Trophoblast cell (in vitro differentiated cells and primary cell): Measurements from ENCODE around the gene ELAC2.

ENCODE experiments used
- DNase-seq, 2 donors: peaks; one replicate each; pipeline ENCODE4 v3.0.0-alpha.2; 2016
- H2AFZ ChIP-seq: 2 replicates; pipeline ENCODE4 v1.6.1; 2013; ENCODE audit warnings: low read length, moderate library complexity, mild to moderate bottlenecking; ENCODE audit not compliant: insufficient read depth, poor library complexity
- H2AK5ac ChIP-seq: 2 replicates; pipeline ENCODE4 v1.6.1; 2013; ENCODE audit warnings: mild to moderate bottlenecking, low read length
- H2BK120ac ChIP-seq: 2 replicates; pipeline ENCODE4 v1.6.1; 2013; ENCODE audit warnings: low read length, mild to moderate bottlenecking, moderate library complexity; ENCODE audit not compliant: insufficient read depth, poor library complexity
- H2BK12ac ChIP-seq: 2 replicates; pipeline ENCODE4 v1.6.1; 2013; ENCODE audit warnings: mild to moderate bottlenecking, low read length, moderate library complexity
- H2BK5ac ChIP-seq: 2 replicates; pipeline ENCODE4 v1.6.1; 2013; ENCODE audit warnings: low read length, low read depth, moderate library complexity, mild to moderate bottlenecking; ENCODE audit not compliant: poor library complexity
- H3K14ac ChIP-seq: 2 replicates; pipeline ENCODE4 v1.6.1; 2013; ENCODE audit warnings: mild to moderate bottlenecking, low read length
- H3K18ac ChIP-seq: 2 replicates; pipeline ENCODE4 v1.6.1; 2013; ENCODE audit warnings: mild to moderate bottlenecking, low read length
- H3K23ac ChIP-seq: 2 replicates; pipeline ENCODE4 v1.6.1; 2013; ENCODE audit warnings: low read length
- H3K27ac ChIP-seq: 2 replicates; pipeline ENCODE4 v1.5.1; 2013; ENCODE audit warnings: low read depth, mild to moderate bottlenecking, inconsistent platforms, low read length, moderate library complexity
- H3K27me3 ChIP-seq: 2 replicates; pipeline ENCODE4 v1.6.1; 2013; ENCODE audit warnings: inconsistent platforms, mild to moderate bottlenecking, low read length, moderate library complexity; ENCODE audit not compliant: insufficient read depth
- H3K36me3 ChIP-seq, 2 experiments: 1 replicate in 1 of 2; 2 replicates in 1 of 2; pipeline ENCODE4 v1.6.1; 2013; ENCODE audit warnings: low read length in 2 of 2, mild to moderate bottlenecking in 2 of 2, moderate library complexity in 1 of 2; ENCODE audit not compliant: insufficient read depth in 2 of 2, control insufficient read depth in 1 of 2
- H3K4ac ChIP-seq: 2 replicates; pipeline ENCODE4 v1.6.1; 2013; ENCODE audit warnings: low read depth, mild to moderate bottlenecking, low read length, moderate library complexity
- H3K4me1 ChIP-seq, 2 experiments: 1 replicate in 1 of 2; 2 replicates in 1 of 2; pipeline ENCODE4 v1.6.1; 2013; ENCODE audit warnings: low read length in 2 of 2, mild to moderate bottlenecking in 2 of 2, moderate library complexity in 1 of 2; ENCODE audit not compliant: insufficient read depth in 2 of 2, control insufficient read depth in 1 of 2
- H3K4me2 ChIP-seq: 2 replicates; pipeline ENCODE4 v1.6.1; 2013; ENCODE audit warnings: inconsistent platforms, mild to moderate bottlenecking, low read length, moderate library complexity
- H3K4me3 ChIP-seq: 2 replicates; pipeline ENCODE4 v1.5.1; 2013; ENCODE audit warnings: mild to moderate bottlenecking, low read depth, low read length, inconsistent platforms
- H3K79me1 ChIP-seq: one replicate; pipeline ENCODE4 v1.6.1; 2013; ENCODE audit warnings: low read length
- H3K79me2 ChIP-seq: 2 replicates; pipeline ENCODE4 v1.6.1; 2013; ENCODE audit warnings: low read length, mild to moderate bottlenecking; ENCODE audit not compliant: control insufficient read depth, insufficient read depth, poor library complexity
- H3K9ac ChIP-seq: 2 replicates; pipeline ENCODE4 v1.6.1; 2013; ENCODE audit warnings: mild to moderate bottlenecking, low read length
- H3K9me3 ChIP-seq: 2 replicates; pipeline ENCODE4 v1.6.1; 2013; ENCODE audit warnings: low read depth, mild to moderate bottlenecking, control low read depth, inconsistent platforms, low read length; ENCODE audit not compliant: insufficient read depth
- H4K12ac ChIP-seq: 2 replicates; pipeline ENCODE4 v1.6.1; 2013; ENCODE audit warnings: low read depth, mild to moderate bottlenecking, low read length, moderate library complexity
- H4K8ac ChIP-seq: 2 replicates; pipeline ENCODE4 v1.6.1; 2013; ENCODE audit warnings: low read depth, mild to moderate bottlenecking, low read length, moderate library complexity
- H4K91ac ChIP-seq: one replicate; pipeline ENCODE4 v1.6.1; 2013; ENCODE audit warnings: low read depth, mild to moderate bottlenecking, low read length, moderate library complexity
- WGBS: extraction: QIAGEN DNeasy Blood & Tissue Kit; methylation state at CpG from one replicate; pipeline ENCODE4 v1.1.7; 2013; ENCODE audit warnings: missing lambda C conversion rate; ENCODE audit not compliant: insufficient read length, insufficient coverage; ENCODE audit errors: extremely low coverage; 5-methylcytosine and 5-hydroxymethylcytosine counted together

ELAC2 gene

GRCh38 chr17:13038931-13039665, 21.3 kb upstream of the ELAC2 start:
- Histone ChIP-seq H2BK120ac (no peak overlapping the region), H3K23ac (no peak overlapping the region), H3K9me3 (peaks cover 2% of the 10 kb centered on the region), H2AFZ (no peak overlapping the region), H3K79me2 (no peaks in the 10 kb centered on the region), H3K4ac (no peak overlapping the region), H4K91ac (no peak overlapping the region), H4K8ac (no peak overlapping the region), H3K4me3 (no peak overlapping the region), H3K4me2 (no peak overlapping the region), H3K79me1 (no peaks in the 10 kb centered on the region), H4K12ac (no peak overlapping the region), H3K27me3 (no peaks in the 10 kb centered on the region), H3K27ac (no peak overlapping the region), H3K14ac (no peak overlapping the region), H3K36me3 (no peaks in the 10 kb centered on the region), H2AK5ac (no peak overlapping the region), H2BK5ac (no peak overlapping the region), H3K9ac (no peak overlapping the region), H3K18ac (no peak overlapping the region), H3K4me1 (no peaks in the 10 kb centered on the region), H2BK12ac (no peak overlapping the region)
- WGBS: no CpG with 5 or more reads among the region's 4 CpGs
- DNase-seq: no peak

GRCh38 chr17:13036751-13037150, 18.9 kb upstream of the ELAC2 start:
- H3K9me3 ChIP-seq: peaks cover 2% of the 10 kb centered on the region
- H2AK5ac ChIP-seq: no peak overlapping the region
- no peaks in the 10 kb centered on the region for H3K27me3 ChIP-seq
- H3K14ac ChIP-seq: no peak overlapping the region
- no peak overlapping the region for H3K18ac ChIP-seq
- no peak overlapping the region for H4K91ac ChIP-seq
- DNase-seq: no peak
- H3K79me1 ChIP-seq: no peaks in the 10 kb centered on the region
- no peak overlapping the region for H2AFZ ChIP-seq
- H3K27ac ChIP-seq: no peak overlapping the region
- no peaks in the 10 kb centered on the region for H3K4me1 ChIP-seq
- no peak overlapping the region for H4K8ac ChIP-seq
- no peak overlapping the region for H3K4me2 ChIP-seq
- no peaks in the 10 kb centered on the region for H3K36me3 ChIP-seq
- no peak overlapping the region for H4K12ac ChIP-seq
- H3K9ac ChIP-seq: no peak overlapping the region
- H3K4ac ChIP-seq: no peak overlapping the region
- H2BK5ac ChIP-seq: no peak overlapping the region
- H3K4me3 ChIP-seq: no peak overlapping the region
- no peak overlapping the region for H2BK120ac ChIP-seq
- H2BK12ac ChIP-seq: no peak overlapping the region
- H3K23ac ChIP-seq: no peak overlapping the region
- H3K79me2 ChIP-seq: no peaks in the 10 kb centered on the region

DNA sequence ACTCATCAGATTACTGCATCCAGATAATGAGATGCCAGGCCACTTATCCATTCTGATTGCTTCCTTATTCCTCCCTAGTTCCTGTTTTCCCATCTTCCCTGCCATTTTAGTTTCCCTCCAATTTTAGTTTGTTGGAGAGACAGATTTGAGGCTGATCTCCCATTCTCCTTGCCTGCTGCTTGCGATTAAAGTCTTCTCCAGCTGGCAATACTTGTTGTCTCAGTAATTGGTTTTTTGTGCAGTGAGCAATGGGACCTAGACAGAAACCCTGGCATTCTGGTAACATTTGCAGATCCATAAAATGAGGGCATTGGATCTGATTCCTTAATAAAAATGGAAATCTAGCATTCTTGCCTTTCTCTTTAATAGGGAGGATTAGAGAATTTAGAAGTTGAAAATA, 17.6 kb upstream of the ELAC2 start:
- H3K4me1 ChIP-seq: no peaks in the 10 kb centered on the region
- no peak overlapping the region for H2BK5ac ChIP-seq
- no peak overlapping the region for H3K27ac ChIP-seq
- no peak overlapping the region for H3K4me2 ChIP-seq
- no peak overlapping the region for H3K18ac ChIP-seq
- no peak overlapping the region for H2AK5ac ChIP-seq
- no peaks in the 10 kb centered on the region for H3K79me2 ChIP-seq
- H3K79me1 ChIP-seq: no peaks in the 10 kb centered on the region
- H3K27me3 ChIP-seq: no peaks in the 10 kb centered on the region
- H2AFZ ChIP-seq: no peak overlapping the region
- no peak overlapping the region for H3K14ac ChIP-seq
- H2BK12ac ChIP-seq: no peak overlapping the region
- no peak overlapping the region for H4K12ac ChIP-seq
- H4K8ac ChIP-seq: no peak overlapping the region
- peaks cover 2% of the 10 kb centered on the region for H3K9me3 ChIP-seq
- DNase-seq: no peak
- no peak overlapping the region for H3K9ac ChIP-seq
- no peak overlapping the region for H4K91ac ChIP-seq
- WGBS: no CpG with 5 or more reads among the region's 1 CpG
- no peak overlapping the region for H2BK120ac ChIP-seq
- H3K4me3 ChIP-seq: no peak overlapping the region
- no peak overlapping the region for H3K23ac ChIP-seq
- H3K4ac ChIP-seq: no peak overlapping the region
- H3K36me3 ChIP-seq: no peaks in the 10 kb centered on the region

DNA sequence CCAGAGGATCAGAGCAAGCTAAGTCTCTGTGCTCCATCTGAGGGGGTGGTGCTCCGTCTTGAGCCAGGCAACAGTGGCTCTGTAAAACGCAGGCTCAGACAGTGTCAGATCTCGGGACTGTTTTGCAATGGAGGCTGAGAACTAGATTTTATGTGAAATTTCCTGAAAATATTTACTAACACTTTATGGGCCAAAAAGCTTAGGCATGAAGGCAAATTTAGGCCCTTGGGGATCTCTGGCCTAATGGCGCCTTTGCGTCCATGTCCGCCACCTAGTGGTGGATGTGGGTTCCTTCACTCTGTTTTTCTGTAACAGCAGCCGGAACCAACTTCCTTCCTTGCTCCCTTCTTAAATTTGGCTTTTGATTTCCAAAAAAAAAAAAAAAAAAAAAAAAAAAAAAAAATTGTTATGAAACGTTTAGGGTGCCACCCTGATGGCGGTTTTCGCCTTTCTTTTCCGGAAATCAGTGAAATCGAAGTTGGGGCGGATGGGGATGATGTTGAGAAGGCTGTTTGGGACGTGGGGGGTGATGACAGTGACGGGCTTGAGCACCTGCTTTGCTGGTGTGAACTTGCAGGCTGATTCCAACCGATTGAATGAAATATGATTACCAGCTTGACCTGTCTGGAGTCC, 14.0 kb upstream of the ELAC2 start:
- Histone ChIP-seq H2AK5ac (no peak overlapping the region), H3K9ac (no peak overlapping the region), H3K27ac (no peak overlapping the region), H3K14ac (no peak overlapping the region), H2BK12ac (no peak overlapping the region), H3K9me3 (peaks cover 2% of the 10 kb centered on the region), H3K4me2 (no peak overlapping the region), H3K18ac (no peak overlapping the region), H2BK5ac (no peak overlapping the region), H3K4me3 (no peak overlapping the region), H3K4me1 (no peaks in the 10 kb centered on the region), H3K4ac (no peak overlapping the region), H3K27me3 (no peaks in the 10 kb centered on the region), H3K79me2 (no peaks in the 10 kb centered on the region), H2BK120ac (no peak overlapping the region), H3K36me3 (no peaks in the 10 kb centered on the region), H4K8ac (no peak overlapping the region), H3K23ac (no peak overlapping the region), H4K91ac (no peak overlapping the region), H2AFZ (no peak overlapping the region), H4K12ac (no peak overlapping the region), H3K79me1 (no peaks in the 10 kb centered on the region)
- DNase-seq: peak; percentile 23 to 77
- WGBS: no CpG with 5 or more reads among the region's 16 CpGs
